ENCODE data around the gene PWWP2B. TPM values are rescaled to one million over a fixed set of nuclear protein-coding genes. Genes with fewer than 3 reads are reported as not detected.

PWWP2B gene
- total RNA-seq, 1 donor, result 8.2 TPM

GRCh38 chr10:132425029-132425756, 28.2 kb downstream of the PWWP2B start:
- no peak for DNase-seq (ENCODE audit: low read depth)
- TF ChIP-seq CTCF (IDR thresholded peaks at IDR 0.05; ENCODE audit: insufficient read depth, low read depth, low read length), result no peak
- no peak overlapping the region for H3K4me3 ChIP-seq (ENCODE audit: low read depth, low read length)

- no peak for DNase-seq (ENCODE audit: low read depth)
- no peak for TF ChIP-seq CTCF (IDR thresholded peaks at IDR 0.05; ENCODE audit: insufficient read depth, low read depth, low read length)
- no peak overlapping the region for H3K4me3 ChIP-seq (ENCODE audit: low read depth, low read length)
These were observed 28.8 kb downstream of the PWWP2B start for GRCh38 chr10:132425757-132426155.

- no peak for TF ChIP-seq CTCF (IDR thresholded peaks at IDR 0.05; ENCODE audit: insufficient read depth, low read depth, low read length)
- no peak for DNase-seq (ENCODE audit: low read depth)
- H3K4me3 ChIP-seq (ENCODE audit: low read depth, low read length), result no peak overlapping the region
These were observed 30.2 kb downstream of the PWWP2B start for GRCh38 chr10:132427006-132427771.

GRCh38 chr10:132427939-132428367, 31.0 kb downstream of the PWWP2B start:
- TF ChIP-seq CTCF (IDR thresholded peaks at IDR 0.05; ENCODE audit: insufficient read depth, low read depth, low read length), result no peak
- H3K4me3 ChIP-seq (ENCODE audit: low read depth, low read length), result no peak overlapping the region
- no peak for DNase-seq (ENCODE audit: low read depth)

- TF ChIP-seq CTCF (IDR thresholded peaks at IDR 0.05; ENCODE audit: insufficient read depth, low read depth, low read length), result no peak
- H3K4me3 ChIP-seq (ENCODE audit: low read depth, low read length), result no peak overlapping the region
- DNase-seq (ENCODE audit: low read depth), result no peak
These were observed 31.5 kb downstream of the PWWP2B start for GRCh38 chr10:132428486-132428995.

- TF ChIP-seq CTCF (IDR thresholded peaks at IDR 0.05; ENCODE audit: insufficient read depth, low read depth, low read length), result no peak
- no peak overlapping the region for H3K4me3 ChIP-seq (ENCODE audit: low read depth, low read length)
- no peak for DNase-seq (ENCODE audit: low read depth)
These were observed 32.6 kb downstream of the PWWP2B start for GRCh38 chr10:132429281-132430230.

Data from fibroblast of villous mesenchyme (primary cell).